ENCODE data around the gene AIP.
A peak's percentile ranks its signal among the peaks of the same experiment; 100 is the strongest.
"Not testable (repeated sequence)": the region's sequence is repeated elsewhere in the genome, so short reads cannot be mapped to it uniquely, and the experiment has no call there.

The AIP gene

GRCh38 chr11:67469508-67469811 lies 13.4 kb upstream of the AIP start:
- DNase-seq = no peak

DNA sequence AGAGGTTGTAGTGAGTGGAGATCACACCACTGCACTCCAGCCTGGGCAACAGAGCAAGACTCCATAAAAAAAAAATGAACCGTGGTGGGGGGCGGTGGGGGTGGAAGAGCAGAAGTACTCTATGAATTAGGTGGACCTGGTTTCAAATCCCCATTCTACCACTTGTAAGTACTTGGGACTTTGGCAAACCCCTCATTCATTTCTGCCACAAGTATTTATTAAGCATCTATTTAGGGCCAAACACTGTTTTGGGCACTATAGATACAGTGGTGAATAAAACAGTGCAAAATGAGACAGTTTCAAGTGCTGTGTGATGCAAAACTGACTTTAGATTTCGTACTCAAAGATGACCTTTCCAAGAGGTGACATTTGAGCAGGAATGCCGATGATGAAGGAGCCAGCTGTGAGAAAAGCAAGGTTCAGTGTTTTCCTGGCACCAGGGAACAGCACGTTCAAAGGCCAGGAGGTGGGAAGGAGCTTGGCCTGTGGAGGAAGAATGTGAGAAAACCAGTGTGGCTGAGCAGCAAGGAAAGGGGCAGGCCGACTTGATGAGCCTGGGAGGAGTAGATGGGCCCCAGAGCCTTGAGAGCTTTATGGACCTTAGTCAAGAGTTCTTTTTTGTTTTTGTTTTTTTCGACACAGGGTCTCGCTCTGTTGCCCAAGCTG lies 12.4 kb upstream of the AIP start:
- DNase-seq = no peak

GRCh38 chr11:67472882-67473281 lies 9.9 kb upstream of the AIP start:
- no peak for DNase-seq

- not testable (repeated sequence) for DNase-seq
Measured at GRCh38 chr11:67476692-67477091, 6.1 kb upstream of the AIP start.

GRCh38 chr11:67477344-67478050 lies 5.3 kb upstream of the AIP start:
- DNase-seq = not testable (repeated sequence)

DNA sequence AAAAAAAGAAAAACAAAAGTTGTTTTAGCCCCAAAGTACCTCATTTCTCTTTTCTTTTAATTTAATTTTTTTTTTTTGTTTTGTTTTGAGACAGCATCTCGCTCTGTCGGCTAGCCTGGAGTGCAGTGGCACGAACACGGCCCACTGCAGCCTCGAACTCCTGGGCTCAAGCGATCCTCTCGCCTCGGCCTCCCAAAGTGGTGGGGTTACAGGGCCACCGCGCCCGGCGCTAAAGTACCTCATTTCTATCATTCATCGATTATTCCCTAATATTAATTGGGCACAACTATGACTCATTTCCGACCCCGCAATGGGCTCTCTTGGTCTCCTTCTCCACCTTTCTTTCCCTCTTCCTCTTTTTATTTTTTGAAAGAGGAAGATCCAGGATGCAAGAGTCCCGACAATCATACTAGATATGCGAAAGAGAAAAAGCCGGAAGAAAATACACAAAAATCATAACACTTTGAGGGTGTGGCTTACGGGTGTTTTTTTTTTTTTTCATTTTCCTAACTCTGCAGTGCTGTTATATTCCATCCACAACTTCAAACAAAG lies 475 bp upstream of the AIP start:
- DNase-seq = no peak

GRCh38 chr11:67483831-67484665 lies 1.2 kb downstream of the AIP start:
- peak; percentile 23 for DNase-seq

DNA sequence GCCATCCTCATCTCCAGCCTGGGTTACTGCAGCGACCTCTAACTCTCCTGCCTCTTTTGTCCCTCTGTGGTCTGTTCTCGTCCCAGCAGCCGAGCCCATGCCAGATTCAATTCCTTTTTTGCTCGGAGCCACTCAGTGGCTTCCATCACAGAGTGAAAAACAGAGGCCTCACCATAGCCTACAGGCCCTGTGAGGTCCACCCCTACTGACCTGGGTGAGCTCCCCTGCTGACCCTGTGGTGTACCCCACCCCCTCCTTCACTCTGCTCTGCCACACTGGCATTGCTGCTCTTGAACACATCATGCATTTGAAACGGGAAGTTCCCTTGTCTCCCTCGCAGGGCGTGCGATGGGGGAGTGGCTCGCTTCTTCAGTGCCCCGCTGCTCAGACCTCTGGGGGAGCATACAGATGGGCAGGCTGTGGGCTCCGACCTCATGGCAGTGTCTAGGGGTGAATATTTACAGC lies 2.1 kb downstream of the AIP start:
- DNase-seq = no peak

DNA sequence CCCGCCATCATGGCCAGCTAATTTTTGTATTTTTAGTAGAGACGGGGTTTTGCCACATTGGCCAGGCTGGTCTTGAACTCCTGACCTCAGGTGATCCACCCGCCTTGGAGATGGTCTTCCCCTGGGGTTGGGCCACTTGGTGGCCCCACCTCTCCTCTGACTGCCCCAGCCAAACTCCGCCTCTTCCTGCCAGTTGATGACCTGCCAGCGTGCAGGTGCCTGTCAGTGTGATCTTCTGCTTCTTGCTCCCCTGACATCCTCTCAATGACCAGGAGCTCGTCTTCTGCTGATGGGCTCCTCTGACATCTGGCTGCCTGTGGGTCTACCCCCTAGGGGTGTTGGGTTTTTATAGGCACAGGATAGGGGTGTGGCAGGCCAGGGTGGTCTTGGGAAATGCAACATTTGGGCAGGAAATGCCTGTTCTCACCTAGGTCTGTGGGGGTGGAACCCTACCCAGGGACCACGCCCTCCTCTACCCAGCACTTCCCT lies 3.1 kb downstream of the AIP start:
- DNase-seq = peak; percentile 28

GRCh38 chr11:67486481-67487195 lies 3.8 kb downstream of the AIP start:
- no peak for DNase-seq

DNA sequence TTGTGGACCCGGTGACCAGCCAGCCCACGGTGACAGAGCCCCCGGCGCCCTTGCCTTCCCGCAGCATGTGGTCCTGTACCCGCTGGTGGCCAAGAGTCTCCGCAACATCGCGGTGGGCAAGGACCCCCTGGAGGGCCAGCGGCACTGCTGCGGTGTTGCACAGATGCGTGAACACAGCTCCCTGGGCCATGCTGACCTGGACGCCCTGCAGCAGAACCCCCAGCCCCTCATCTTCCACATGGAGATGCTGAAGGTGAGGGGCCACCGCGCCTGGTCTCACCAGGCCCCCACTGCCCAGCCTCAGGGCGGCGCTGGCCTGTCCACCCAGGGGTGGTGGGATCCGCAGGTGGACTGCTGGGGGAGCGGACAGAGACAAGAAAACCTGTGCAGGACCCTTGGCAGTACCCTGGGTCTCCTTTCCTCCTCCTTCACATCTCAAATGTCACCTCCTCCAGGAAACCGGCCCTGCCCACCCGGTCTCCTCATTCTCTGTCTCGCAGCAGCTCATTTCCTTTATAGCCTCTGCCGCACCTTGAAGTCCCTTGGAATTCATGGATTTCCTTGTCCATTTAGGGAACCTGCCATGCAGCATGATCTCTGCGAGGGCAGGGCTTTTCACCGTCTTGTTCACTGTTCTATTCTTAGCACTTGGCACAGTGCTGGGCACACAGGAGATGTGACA lies 6.5 kb downstream of the AIP start:
- DNase-seq = no peak

GRCh38 chr11:67489885-67490726 lies 7.3 kb downstream of the AIP start:
- DNase-seq = no peak

- no peak for DNase-seq
Measured at GRCh38 chr11:67490727-67491065, 7.9 kb downstream of the AIP start.

DNA sequence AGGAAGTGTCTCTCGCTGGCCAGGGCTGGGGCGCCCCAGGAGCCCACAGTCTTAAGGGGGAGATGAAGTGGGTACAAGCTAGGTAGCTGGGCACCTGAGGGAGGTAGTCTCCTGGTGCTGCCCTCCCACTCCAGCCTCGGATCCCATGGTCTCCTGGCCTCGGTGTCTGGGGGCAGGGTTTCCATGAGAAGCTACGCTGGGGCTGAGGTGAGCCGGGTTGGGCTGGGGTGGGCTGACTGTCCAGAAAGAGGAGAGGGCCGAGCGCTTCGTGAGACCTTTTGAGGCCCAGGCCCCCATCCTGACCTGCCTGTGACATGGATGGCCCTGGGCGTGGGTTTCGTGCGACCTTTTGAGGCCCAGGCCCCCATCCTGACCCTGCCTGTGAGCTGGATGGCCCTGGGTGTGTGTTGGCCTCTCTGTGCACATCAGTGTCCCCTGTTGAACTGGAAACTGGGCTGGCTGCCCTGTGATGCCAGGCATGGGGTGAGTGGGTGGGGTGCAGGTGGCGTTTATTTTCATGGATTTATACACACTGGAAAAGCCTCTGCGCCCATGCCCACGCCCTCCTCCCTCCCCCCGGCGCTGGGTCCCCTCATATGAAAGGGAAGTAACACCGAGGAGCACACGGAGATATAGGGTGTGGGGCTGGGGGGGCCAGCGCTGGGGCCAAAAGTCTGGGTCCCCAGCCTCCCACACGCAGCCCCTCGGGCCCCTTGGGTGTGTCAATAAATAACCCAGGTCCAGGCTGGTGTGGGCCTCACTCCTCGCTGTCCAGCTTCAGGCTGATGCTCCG lies 8.6 kb downstream of the AIP start:
- no peak for DNase-seq

GRCh38 chr11:67492069-67492727 lies 9.4 kb downstream of the AIP start:
- no peak for DNase-seq

GRCh38 chr11:67492801-67493547 lies 10.1 kb downstream of the AIP start:
- no peak for DNase-seq

GRCh38 chr11:67493548-67494370 lies 10.9 kb downstream of the AIP start:
- DNase-seq = no peak
